HG03575 (cell line): ENCODE results near the gene TMEM108.

Experiments used
- ATAC-seq: cut with Tn5 transposase; IDR thresholded peaks from one replicate; pipeline ENCODE4 v1.9.1; 2021; ENCODE audit not compliant: unreplicated experiment, insufficient number of reproducible peaks, low FRiP score; ENCODE audit errors: extremely low read depth

TMEM108 gene

DNA sequence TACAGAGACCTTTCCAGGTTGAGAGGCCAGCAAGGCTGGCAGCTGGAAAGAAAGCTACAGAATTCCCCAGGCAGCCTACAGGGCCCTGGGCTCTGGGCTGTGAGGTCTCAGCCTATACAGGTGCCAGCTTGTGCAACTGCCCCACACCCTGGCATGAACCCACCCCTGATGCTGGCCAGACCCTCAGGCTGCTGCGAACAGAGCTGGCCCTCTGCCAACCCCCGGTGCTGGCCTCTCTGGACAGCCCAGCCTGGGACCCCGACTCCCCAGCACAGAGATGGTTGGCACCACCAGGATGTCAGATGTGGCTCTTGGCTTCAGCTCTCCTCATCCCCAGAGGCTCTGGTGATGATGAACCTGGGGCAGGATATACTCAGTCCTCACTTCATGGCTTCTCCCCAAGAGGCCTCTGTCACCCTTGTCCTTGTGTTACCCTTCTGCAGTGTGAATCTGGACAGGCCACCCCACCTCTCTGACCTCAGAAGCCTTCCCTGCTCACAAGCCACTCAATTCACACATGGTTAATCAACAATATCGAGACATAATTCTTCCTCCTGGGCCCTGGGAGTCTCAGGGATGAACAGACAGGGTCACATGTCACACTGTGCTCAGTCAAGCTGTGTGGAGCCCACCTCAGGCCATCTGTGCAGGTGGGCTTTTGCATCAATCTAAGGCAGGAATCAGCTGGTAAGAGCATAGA is 350.7 kb downstream of the TMEM108 start:
- ATAC-seq, result no peak

DNA sequence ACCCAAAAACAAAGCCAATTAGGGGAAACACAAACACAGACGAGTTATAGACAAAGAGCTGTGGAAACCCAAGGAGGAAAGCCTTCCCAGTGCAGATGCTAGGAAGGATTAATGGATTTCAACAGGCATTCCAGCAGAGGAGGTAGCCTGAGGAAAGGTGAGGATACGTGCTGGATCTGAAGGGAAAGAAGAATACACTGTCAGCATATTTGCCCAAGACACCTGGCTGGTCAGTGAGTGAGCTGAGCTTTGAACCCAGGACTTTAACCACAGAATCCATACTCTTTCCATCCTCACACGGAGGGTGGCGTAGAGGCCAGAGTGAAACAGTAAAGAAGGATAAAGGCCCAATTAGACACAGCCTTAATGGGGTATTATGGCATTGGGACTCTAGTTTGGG is 352.5 kb downstream of the TMEM108 start:
- ATAC-seq, result no peak

DNA sequence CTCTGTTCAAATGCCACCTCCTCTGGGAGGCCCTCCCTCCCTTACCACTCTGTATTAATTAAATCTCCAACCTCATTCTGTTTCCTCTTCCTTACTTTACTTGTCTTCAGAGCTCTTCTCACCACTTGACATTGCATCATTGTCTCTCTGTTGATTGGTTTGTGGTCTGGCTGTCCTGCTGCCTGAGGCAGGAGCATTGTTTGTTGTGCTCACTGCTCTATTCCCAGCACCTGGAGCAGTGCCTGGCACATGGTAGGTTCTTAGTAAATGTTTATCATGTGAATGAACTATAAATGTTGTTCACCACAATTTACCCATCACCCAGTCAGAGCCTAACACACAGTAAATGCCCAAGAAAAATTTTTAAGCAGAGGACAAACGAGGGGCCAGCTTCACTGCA is 355.0 kb downstream of the TMEM108 start:
- ATAC-seq, result no peak

DNA sequence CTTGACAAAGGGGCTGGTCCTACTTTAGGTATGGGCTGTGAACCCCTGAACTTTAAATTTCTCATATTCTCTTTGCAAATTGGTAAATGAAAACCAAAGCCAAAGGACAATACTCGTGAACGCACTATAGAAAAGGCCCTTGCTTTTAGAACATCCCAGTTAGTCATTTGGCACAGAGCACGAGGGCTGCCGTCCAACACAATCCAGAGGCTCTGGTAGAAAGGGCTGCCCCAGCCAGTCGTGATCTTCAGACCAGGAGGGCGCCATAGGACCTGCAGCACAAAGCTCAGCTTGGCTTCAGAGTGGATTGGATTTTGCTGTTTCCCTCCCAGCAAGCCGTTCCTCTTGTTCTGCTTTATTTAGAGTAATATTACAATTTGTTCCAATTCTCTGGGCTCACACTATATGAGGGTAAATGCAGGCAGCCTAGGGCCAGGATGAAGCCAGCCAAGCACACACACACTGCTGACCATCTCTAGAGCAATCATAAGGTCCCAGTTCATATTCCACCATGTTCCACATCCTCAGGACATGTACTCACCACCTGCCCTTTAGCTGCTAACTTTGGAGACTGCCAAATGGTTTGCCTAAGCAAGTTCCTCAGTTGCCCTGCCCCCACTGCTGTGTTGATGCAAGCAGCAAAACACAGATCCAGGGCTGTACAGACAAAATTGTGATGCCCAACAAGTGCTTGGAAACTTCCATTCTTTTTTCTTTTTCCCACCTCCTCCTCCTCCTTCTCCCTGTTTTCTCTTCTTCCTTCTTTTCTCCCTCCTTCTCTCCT is 355.7 kb downstream of the TMEM108 start:
- no peak for ATAC-seq

DNA sequence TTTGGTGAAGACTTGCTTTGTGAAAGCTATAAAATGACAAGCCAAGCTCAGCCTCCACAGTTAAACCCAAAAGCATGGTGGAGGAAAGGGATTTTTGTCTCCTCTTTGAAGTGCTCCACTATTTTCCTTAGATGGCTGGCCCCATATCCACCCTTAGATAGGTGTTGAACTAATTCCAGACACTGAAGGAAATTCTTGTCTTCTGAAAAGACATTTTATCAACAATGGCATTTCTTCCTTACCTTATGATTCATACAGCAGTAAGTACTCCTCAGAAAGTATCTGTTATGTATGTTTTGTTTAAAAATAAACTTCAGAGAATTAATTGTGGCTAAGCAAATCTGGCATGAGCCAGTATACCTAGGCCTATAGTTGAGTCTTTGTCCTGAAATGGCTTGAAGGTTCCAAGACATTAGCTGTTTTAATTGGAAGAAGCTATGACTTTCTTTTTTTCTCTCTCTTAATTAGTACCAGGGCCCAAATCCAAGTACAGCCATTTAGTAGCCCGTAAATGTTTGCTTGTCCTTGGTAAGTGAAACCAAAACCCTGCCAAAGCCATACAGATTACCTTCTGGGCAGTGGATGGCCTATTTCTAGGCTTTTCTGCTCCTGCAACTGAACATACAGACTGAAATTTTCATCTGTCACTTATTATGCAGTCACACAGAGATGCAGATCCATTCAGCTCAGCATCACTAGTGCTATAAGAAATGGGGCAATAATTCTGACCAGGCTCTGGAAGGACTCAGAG is 356.5 kb downstream of the TMEM108 start:
- ATAC-seq, result no peak

DNA sequence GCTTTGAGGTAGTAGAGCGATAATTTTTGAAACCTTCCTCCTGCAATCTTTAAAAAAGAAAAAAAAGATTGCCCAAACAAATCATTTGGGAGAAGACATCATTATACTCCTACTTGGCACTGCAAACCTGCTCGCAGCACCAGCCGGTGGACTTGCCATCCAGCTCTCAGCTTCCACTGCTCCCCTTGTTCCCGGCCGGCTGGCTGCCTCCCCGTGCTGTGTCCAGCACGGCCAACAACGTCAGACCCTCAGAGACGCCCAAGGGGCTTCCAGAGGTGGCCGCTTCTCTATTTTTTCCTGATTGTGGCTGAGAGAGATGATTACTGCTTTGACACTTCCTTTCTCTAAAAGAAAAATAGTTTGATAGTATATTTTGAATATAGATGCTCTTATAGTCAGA is 358.7 kb downstream of the TMEM108 start:
- no peak for ATAC-seq

DNA sequence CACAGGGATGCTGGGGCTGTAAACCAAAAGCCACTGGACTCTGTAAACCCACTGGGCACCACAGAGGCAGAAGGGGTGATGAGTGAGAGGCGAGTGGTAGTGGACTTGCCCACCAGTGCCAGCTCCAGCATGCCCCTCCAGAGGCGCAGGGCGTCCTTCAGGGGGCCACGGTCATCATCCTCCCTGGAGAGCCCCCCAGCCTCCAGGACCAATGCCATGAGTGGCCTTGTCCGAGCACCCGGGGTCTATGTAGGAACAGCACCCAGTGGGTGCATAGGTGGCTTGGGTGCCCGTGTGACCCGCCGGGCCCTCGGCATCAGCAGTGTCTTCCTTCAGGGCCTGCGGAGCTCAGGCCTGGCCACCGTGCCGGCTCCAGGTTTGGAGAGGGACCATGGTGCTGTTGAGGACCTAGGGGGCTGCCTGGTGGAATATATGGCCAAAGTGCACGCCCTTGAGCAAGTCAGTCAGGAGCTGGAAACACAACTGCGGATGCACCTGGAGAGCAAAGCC is 361.9 kb downstream of the TMEM108 start, which contains the start of gene BFSP2:
TSS of gene BFSP2 (plus strand) at position 51 of the 510 bp plus-strand sequence. CDS start at position 79, 28 bp downstream.
- no peak for ATAC-seq

DNA sequence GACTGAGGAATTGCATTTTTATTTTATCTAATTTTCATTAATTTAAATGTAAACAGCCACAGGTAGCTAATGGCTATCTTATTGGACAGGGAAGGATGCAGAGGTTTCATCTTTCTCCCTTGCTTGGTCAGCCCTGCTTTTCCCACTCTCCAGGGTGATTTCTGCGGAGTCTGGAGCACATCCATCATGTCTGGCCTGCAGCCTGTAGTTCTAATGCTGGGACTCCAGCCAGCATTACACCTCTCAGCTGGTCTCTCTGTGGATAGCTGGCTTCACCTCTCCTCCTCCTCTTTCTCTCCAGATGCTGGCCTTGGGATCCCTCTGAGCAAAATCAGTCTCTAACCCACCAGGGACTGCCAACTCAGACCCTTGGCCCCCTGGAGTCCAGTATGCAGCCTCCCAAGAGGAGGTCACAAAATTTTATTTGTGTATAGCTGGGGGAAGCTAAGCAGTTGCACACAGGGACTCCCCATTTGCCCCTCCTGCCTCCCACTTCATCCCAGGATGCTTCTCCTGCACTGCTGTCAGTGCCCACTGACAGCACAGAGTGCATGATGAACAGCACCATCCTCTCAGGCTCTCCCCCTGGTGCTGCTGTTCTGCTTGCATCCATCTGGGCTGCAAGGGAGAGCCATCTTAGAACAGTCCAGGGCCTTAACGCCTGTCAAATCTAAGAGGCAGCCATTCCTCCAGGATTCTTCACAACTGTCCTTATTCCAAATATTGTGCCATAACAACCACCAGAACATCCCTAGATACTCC is 363.4 kb downstream of the TMEM108 start:
- ATAC-seq, result no peak

DNA sequence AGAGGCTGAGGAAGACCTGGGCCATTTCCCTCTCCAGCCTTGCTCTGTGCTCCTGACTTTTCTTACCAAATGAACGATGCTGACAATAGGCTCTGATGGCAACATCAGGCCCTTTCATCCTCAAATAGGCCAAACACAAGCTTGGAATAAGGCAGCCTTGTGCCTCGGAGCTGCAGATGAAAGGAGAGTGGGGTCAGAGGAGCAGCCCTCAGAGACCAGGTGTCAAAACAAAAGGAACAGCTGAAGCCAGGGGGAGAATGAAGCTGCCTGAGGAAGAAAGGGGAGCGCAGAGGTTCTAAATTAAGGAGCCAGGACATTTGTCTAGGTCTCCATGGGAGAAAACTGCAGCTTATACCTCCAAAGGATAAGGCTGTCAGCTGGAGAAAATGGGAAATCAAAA is 366.7 kb downstream of the TMEM108 start:
- no peak for ATAC-seq

DNA sequence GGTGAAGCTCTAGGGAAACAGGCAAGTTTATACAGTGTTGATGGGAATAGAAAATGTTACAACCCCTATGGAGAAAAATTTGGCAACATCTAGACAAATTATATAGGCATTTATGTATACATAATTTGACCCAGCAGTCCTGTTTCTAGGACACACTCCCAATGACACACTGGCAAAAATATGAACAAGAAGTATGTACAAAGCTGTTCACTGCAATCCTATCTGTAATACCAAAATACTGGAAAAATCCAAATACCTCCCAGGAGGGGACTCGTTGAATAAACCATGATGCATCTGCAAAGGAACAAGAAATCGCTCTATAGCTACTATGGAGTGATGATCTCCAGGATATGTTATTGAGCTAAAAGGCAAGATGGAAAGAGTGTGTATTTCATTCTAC is 370.2 kb downstream of the TMEM108 start:
- no peak for ATAC-seq

DNA sequence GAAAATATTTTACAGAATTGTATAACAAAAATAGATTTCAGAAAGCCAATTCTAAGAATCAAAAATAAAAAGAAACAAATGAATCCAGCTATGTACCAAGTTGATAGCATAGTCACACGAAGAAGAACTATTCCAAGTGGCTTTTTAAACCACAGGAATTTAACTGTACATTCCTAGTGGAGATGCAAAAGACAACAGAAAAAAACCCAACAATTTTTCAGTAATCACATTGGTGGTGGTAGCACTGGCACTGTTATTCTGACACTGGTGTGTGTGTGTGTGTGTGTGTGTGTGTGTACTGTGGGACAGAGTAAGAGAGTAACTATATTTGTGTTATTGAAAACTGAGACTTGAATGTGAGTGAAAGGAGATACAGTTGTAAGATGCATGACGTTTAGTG is 370.8 kb downstream of the TMEM108 start:
- ATAC-seq, result no peak

DNA sequence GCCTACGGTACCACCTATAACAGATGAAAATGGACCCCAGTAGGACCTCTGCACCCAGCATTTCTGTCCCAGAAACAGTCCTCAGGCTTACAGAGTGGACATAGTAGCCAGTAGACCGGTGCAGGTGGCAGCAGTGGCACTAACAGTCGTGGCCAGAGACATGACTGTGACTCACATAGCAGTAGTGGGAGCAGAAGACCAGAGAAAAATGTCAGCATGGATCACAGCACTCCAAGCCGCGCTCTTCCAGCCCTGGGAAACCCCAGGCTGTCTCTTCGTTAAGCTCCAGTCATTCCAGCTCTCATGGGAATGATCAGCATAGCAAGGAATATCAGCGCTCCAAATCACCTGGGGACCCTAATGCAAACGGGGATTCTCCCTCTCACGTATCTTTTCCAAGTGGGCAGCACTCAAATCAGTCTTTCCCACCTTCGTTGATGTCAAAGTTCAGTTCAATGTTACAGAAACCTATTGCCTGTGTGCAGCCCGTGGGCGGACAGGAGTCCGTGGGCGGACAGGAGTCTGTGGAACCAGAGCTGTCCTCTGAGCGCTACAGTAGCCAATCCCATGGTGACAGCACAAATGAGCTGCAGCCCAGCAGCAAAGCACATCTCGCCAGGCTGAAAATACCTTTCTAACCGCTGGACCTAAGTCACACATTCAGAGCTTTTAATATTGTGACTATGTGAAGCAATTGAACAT is 372.2 kb downstream of the TMEM108 start:
- ATAC-seq, result no peak

DNA sequence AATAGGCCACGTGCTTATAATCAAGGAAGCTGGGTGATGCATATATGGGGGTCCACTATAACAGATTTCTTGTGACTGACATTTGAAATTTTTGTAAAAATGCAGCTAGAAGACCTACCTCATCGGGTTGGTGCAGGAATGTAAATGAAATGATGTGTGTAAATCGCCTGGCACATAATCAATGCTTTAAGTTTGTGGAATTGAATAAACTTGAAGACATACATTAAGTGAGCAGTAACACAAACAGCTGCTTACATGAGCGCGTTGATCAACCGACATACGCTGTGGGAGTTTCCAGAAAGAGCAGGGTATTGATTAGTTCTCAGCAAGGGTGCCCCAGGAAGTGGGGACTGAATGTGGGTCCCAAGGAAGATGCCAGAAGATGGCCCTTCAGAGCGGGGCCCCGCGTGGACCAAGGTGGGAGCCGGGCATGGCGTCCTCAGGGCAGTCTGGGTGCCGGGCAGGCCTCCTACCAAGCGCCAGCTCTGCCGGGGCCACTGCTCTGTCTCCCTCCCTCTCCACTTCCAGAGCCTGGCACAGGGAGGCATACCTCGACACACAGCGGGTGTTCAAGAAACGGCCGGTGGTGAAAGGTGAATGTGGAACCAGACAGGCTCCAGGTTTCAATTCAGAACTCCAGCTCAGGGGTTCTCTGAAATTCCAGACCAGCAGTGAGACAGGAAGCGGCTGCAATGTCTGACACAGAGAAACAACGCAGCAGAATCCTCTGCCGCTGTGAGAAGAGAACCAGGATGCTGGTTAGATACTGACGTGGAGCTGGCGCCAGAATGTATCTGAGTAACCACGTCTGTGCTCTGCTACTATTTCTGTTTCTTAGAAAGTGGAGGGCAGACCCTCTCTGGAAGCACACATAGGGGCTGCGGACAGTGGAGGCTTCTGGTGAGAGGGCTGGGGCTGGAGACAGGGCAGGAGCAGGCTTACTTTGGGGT is 374.3 kb downstream of the TMEM108 start:
- ATAC-seq, result no peak

DNA sequence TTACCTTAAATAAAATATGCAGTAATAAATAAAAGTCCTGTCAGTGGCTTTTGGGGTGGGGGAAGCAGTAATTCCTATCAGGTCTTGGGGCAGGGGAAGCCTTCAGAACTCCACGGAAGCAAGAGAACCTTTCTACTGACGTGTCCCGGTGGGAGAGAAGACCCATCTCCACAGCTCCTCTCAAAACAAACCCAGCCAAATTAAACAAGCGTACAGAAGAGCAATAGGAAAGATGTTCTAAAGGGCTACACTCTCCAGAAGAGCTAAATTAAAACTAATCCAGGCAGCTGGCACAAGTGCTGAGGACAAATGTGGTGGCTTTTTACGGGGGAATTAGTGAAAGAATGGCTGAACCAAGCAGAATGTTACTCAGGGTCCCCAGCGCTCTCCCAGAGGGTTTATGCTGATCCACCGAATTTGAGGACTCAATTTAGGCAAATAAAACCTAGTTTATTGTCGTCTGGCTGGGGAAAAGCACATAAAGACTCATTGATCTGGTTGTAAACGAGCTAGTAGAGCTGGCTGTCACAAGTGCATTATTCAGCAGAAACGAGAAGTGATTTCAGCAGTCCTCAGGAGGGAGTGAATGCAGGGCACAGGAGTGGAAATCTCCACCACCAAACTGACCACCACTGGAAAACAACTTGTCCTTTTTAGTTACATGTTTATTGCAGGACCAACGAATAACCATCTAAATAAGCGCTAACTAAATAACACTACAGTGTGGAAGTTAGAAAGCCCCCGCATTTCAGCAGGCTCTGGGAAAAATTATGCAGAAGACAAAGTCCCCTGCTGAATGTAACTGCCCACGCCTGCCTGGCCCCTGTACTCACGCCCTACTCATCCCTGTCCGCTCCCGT is 375.2 kb downstream of the TMEM108 start:
- ATAC-seq, result no peak

DNA sequence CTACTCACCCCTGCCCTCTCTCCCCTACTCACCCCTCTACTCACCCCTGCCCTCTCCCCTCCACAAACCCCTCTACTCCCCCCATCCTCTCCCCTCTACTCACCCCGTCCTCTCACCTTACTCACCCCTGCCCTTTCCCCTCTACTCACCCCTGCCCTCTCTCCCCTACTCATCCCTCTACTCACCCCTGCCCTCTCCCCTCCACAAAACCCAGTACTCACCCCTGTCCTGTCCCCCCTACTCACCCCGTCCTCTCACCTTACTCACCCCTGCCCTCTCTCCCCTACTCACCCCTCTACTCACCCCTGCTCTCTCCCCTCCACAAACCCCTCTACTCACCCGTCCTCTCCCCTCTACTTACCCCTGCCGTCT is 375.8 kb downstream of the TMEM108 start:
- no peak for ATAC-seq

DNA sequence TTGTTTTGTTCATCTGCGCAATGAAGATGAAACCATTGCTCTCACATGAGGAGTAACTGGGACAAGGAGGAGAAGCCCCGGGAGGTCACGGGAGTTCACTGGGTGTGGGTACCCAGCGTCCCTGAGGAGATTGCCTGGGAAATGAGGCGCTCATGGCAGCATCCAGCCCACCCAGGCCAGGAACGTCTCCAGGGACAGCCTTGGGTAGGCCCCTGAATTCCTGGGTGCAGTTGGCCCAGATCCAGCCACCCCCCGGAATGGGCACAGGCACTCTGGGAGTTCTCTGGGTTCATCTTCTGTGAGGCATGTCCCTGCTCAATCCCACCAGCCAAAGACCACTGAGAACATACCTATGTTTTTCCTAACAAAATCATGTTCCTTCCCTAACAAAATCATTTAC is 380.2 kb downstream of the TMEM108 start:
- ATAC-seq, result no peak
